ENCODE results near the gene PLAGL1.
"Not testable (repeated sequence)": the region's sequence is repeated elsewhere in the genome, so short reads cannot be mapped to it uniquely, and the experiment has no call there.

Gene PLAGL1, protein sequence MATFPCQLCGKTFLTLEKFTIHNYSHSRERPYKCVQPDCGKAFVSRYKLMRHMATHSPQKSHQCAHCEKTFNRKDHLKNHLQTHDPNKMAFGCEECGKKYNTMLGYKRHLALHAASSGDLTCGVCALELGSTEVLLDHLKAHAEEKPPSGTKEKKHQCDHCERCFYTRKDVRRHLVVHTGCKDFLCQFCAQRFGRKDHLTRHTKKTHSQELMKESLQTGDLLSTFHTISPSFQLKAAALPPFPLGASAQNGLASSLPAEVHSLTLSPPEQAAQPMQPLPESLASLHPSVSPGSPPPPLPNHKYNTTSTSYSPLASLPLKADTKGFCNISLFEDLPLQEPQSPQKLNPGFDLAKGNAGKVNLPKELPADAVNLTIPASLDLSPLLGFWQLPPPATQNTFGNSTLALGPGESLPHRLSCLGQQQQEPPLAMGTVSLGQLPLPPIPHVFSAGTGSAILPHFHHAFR

DNA sequence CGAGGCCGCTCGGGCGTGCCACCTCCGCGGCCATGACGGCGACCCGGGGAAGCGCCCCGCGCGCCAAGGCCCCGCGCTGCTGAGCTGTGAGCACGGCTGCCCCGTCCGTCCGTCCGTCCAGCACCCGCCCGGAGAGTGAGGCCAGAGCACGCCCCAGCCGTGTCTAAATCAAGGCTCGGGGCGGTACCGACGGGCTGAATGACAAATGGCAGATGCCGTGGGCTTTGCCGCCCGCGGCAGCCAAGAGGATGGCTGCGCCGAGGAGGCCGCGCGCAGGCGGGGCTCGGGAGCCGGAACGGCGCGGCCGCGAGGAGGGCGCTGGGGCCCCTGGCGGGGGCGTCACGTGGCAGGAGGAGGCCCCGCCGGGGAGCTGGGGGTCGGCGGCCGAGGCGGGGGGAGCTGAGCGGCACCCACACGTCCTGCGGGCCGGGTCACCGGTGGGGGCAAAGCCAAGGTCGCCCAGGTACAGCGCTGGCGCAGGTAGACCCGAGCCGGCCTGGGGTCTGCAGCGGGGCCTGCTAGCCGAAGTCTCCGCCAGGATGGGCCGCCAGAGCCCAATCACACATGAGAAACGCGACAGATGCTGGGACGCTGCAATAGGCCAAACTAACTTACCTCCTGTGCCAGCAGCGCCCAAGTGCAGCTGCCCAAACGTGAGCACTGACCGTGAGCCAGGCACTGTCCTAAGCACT, at the start of gene PLAGL1:
TSS of gene PLAGL1 (minus strand) at position 140 of the 692 bp plus-strand sequence. CDS start 60,123 bp downstream, outside the sequence.
- no peak for DNase-seq (ENCODE audit: low read depth)

DNA sequence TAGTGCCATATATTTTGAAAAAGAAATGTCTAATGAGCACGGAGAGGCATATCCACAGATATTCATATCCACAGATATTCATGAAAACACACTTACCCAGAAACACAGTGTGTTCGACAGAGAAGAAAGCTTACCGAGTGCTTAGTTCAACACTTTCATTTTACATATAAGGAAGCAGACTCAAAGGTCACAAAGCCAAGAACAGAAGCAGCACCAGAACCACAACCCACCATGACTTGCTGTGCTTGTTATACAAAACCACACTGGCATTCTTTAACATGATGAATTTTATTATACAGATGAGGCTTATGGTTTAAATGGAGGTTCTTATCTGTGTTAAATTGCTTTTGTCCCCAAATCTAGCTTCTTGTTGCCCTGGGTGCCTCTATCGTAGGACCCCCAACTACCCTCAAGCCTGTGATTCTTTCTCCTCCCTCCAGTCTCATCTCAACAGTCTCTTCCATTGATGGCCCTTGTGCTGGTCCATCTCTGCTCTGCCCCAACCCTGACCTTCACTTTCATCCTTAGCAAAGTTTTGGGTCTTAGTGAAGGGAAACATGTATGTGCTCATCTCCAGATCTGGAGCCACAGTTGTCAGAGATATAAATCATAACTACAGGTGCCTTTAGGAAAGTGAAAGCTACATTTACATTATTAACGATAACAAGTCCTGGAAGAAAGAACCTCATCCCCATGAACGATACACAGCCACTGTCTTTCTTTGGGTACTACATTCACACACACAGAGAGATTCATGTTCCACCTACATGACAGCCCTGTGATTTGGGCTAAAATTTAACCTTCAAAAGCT, 47.3 kb upstream of the PLAGL1 start:
- DNase-seq (ENCODE audit: low read depth): no peak

DNA sequence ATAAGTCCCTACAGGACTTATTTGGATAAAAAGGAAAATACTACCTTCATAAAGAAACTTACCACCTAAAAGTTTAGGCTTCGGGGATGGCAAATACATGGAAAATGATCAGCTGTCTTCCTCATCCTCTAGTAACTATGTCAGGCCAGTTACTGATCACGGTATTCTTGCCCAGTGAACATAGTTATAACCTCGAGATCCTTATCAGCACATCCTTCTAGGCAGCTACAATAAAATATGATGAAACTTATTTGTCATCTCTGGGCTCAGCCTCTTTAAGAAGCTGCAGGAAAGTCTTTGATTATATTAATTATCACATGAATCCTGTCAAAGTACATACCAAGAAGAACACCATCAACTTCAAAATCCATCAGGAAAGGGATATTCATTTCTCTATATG, 45.5 kb upstream of the PLAGL1 start:
- no peak for DNase-seq (ENCODE audit: low read depth)

DNA sequence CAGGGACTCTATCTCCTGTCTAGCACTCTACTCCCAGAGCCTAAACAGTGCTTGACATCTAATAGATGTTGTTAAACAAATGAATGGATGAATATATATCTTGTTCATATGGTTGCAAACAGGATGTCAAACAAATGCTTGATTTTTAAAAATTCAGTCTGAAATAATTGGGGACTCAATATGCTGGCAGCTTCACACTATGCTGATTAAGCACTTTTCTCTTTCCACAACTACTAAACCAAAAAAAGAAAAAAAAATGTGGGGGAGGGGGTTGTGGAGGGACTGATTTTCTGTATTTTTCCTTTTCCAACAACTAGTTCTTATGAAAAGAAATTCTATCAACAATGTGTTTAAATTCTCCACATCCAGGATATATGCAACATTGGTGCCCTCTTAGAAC, 44.4 kb upstream of the PLAGL1 start:
- DNase-seq (ENCODE audit: low read depth): no peak

DNA sequence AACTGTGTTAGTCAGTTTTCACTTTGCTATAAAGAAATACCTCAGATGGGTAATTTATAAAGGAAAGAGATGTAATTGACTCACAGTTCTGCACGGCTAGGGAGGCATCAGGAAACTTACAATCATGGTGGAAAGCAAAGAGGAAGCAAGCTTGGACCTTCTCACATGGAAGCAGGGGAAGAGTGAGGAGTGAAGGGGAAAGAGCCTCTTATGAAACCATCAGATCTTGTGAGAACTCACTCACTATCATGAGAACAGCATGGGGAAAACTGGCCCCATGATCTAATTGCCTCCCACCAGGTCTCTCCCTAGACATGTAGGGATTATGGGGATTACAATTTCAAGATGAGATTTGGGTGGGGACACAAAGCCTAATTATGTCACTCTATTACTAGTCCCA, 41.3 kb upstream of the PLAGL1 start:
- no peak for DNase-seq (ENCODE audit: low read depth)

DNA sequence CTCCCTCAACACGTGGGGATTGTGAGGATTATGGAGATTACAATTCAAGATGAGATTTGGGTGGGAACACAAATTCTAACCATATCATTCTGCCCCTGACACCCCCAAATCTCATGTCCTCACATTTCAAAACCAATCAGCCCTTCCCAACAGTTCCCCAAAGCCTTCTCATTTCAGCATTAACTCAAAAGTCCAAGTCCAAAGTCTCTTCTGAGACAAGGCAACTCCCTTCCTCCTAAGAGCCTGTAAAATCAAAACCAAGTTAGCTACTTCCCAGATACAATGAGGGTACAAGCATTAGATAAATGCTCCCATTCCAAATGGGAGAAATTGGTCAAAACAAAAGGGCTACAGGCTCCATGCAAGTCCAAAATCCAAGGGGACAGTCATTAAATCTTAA, 39.6 kb upstream of the PLAGL1 start:
- DNase-seq (ENCODE audit: low read depth): no peak

DNA sequence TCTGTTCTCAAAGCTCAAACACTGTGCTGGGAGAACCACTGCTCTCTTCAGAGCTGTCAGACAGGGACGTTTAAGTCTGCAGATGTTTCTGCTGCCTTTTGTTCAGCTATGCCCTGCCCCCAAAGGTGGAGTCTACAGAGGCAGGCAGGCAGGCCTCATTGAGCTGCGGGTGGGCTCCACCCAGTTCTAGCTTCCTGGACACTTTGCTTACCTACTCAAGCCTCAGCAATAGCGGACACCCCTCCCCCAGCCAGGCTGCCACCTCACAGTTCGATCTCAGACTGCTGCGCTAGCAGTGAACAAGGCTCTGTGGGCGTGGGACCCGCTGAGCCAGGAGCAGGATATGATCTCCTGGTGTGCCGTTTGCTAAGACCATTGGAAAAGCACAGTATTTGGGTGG, 38.6 kb upstream of the PLAGL1 start:
- not testable (repeated sequence) for DNase-seq (ENCODE audit: low read depth)

DNA sequence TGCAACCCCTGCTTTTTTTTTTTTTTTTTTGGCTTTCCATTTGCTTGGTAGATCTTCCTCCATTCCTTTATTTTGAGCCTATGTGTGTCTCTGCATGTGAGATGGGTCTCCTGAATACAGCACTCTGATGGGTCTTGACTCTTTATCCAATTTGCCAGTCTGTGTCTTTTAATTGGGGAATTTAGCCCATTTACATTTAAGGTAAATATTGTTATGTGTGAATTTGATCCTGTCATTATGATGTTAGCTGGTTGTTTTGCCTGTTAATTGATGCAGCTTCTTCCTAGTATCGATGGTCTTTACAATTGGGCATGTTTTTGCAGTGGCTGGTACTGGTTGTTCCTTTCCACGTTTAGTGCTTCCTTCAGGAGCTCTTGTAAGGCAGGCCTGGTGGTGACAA, 36.9 kb upstream of the PLAGL1 start:
- DNase-seq (ENCODE audit: low read depth): not testable (repeated sequence)

DNA sequence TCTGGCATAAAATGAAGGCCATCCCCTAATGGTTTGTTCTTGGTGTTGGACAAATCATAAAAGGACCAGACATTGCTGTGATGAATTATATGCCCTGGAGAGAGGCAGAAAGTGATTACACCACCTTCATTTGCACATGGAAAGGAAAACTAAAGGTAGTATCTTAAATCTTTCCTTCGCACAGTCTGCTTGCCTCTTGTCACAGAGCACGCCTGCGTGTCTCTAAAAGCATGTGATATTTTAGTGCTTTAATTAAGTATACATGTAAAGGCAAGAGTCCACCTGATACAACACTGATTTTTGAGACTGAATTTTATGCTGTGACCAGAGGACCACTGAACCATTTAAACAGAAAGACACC, 28.8 kb upstream of the PLAGL1 start:
- DNase-seq (ENCODE audit: low read depth): no peak

DNA sequence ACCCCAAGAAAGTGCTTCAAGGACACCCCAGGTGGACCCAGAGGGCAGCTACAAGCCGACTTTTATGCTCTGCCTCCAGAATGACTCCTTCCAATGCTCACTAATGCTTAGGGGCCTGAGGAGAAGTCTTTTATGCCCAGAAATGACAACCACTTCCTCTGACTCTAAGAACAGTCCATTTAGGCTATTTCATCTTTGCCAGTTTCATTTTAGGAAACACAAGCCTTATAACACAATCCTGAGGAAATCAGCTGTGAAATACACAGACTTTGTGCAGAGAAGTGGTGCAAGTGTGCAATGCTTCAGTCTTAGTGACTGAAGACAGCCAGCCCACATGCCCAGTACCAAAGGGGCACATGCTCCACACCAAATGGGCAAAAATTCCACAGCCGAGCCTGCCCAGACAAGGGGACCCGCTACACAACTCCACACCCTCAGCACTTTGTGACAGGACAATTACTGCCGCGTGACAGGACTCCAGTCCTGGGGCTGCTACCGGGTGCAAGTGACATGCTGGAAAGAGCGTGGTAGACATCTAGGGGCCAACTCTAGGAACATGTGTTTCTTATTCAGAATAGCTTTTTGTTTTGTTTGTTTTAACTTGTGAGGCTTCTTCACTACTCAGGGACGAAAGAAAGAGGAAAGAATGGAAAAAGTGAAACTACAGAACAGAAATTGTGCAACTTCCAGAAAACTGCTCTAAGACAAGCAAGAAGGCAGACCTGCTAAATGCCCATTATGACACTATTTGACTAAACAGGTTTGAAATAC, 28.2 kb upstream of the PLAGL1 start:
- DNase-seq (ENCODE audit: low read depth): no peak

DNA sequence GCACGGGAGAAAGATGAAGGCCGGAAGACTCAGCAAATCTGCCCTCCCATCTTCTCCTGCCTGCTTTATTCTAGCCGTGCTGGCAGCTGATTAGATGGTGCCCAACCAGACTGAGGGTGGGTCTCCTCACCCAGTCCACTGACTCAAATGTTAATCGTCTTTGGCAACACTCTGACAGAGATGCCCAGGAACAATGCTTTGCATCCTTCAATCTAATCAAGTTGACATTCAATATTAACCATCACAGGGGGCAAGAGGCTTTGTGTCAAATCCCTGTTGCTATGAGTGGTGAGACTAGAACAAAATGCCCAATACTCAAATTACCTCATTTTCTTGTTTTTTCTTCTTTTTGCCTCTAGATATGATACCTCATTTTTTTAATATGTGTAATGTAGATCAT, 27.4 kb upstream of the PLAGL1 start:
- DNase-seq (ENCODE audit: low read depth): no peak

DNA sequence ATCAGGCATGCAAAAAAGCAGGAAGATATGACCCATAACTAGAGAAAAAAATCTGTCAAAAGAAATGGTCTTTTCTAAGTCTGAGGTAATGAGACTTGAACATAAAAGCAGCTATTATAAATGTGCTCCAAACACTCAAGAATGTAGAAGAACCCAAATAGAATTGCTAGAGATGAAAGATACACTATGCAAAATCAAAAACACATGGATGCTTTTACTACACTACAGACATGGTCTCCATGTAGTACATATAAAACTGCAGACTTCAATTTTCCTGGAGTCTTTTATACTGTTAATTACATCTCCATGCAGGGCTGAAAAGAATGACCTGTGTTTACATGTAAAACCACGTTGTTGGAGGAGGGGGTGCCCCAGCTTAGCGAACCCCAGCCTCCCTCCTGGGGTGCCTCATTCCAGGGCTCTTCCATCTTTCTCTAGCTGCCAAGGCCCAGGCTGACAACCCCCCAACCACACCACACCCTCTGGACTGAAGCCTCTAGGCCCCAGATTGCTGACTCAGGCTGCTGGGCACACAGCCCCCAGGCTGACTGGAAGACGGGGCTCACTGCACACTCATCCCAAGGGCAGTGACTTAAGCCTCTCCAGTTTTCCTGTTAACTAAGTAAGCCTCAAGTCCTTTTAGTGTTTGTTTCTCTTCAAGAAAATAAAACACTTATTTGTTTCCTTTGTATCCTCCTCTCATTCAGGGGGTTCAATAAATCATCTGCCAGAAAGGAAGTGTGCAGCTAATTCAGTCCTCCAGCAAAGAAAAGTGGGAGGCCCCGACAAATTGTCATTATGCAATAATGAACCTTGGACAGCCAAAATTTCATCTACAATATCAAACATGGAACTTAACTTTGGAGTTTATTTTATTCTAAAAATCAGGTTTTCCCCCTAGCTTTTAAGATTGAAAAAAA, 26.0 kb upstream of the PLAGL1 start:
- DNase-seq (ENCODE audit: low read depth): no peak

DNA sequence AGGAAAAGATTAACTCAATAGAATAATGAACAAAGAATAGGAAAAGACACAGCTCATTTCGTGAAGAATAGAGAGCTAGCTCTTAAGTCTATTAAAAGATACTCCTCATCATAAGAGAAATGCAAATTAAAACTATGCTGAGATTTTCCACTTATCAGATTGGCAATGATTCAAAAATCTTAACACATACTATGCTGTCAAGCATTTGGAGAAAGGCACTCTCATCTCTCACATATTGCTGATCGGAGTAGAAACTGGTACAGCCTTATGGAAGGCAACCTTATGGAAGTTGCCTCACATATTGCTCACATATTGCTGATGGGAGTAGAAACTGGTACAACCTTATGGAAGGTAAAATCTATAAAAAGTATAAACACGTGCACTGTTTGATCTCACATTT, 21.4 kb upstream of the PLAGL1 start:
- no peak for DNase-seq (ENCODE audit: low read depth)

DNA sequence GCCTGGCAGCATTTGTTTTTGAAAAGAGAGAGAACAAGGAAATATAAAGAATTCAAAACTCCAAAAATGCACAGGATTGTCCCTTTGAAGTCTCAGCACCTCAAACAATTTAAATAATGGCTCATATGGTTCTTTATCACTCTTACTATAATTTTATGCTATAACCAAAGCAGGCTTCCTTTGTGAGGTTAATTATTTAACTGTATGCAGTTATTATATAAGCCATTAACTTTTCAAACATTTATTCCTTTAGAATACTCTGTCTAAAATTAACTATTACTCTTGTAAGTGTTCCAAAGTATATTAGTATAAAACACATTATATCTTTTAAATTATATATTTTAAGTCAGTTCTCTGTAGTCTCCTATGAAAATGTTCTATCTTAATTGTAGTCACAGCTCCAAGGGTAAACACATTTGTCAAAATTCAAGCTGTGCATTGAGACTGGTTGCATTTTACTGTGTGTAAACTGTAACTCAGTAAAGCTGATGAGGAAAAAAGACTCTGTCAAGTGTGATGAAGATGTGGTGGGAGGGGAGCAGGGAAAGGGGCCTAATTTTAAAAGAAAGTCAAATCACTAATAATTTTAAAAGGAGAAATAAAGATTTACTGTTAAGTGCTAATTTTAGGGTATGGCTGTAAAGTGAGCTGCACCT, 20.0 kb upstream of the PLAGL1 start:
- no peak for DNase-seq (ENCODE audit: low read depth)

DNA sequence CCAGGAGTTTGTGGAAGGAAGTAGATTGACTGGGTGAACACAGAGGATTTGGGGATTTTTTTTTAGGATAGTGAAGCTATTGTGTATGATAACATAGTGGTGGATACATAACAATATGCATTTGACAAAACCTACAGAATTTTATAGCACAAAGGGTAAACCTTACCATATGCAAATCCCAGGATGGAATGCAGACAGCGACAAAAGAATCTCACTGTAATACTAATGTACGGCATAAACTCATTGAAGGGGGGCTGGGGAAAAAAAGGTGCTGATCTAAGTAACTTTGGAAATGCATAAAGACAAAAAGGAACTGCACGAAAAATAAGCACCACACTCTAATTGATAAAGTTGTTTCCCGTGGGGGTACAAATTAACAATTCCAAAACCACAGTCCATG, 15.2 kb upstream of the PLAGL1 start:
- no peak for DNase-seq (ENCODE audit: low read depth)

DNA sequence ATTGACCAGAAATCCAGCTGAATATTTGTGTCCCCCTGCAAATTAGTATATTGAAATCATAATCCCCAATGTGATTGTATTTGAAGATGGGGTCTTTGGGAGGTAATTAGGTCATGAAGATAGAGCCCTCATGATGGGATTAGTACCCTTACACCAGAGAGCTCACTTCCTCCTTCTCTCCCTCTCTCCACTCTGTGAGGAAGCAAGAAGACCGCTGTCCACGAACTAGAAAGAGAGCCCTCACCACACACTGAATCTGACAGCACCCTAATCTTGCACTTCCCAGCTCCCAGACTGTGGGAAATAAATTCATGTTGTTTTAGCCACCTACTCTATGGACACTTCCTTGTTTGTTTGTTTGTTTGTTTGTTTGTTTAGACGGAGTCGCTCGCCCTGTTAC, 11.9 kb upstream of the PLAGL1 start:
- no peak for DNase-seq (ENCODE audit: low read depth)

DNA sequence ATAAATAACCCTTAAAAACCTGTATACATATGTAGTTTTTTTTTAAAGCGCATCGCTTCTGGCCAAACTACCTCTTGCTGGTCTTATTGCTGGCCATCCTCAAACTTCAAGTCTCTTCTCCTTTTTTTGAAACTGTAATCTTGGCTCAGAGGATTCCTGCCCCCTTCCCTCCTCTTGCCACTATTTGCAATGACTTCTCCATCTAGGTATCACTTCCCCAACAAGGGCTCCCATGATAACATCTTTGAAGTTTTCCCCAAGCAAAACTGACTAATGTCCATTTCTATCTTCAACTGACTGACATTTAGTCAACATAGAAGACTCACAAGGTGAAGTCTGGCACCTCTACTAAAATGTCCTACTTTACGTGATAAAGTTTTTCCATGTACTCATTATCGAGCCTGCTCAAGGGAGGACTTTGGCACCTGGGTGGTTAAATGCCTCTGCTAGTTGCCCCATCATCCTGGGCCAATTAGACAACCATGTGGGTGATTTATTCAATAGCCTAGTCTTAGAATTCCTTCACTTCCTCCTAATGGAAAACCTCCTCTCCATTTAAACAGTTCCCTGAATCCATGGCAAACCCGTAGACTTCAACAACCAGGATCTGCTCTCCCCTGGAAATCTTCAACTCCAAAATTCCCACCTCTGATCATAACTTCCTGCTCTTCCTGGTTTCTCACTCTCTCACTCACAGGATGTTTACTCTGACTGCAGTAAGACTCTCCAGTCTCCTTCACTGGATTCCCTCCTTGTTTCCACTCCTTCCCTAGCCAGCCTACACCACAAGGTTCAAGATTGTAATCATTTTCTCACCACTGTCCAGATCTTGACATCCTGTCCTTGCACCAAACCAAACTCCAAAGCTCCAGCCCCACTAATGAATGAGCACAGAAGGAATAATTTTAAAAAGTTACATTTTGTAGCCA, 9.4 kb upstream of the PLAGL1 start:
- no peak for DNase-seq (ENCODE audit: low read depth)

DNA sequence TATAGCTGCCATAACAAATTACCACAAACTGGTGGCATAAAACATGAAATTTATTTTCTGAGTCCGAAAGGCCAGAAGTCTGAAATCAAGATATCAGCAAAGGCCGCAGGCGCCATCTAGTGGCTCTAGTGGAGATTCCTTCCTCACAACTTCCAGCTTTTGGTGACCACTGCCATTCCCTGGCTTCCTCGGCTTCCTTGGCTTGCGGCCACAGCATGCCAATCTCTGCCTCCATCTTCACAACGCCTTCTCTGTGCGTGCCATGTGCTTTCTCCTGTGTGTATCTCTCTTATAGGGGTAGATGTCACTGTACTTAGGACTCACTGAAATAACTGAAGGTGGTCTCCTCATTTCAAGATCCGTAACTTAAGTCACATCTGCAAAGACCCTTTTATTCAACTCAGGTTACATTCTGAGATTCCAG, 5.4 kb upstream of the PLAGL1 start:
- DNase-seq (ENCODE audit: low read depth): peak; percentile 43

DNA sequence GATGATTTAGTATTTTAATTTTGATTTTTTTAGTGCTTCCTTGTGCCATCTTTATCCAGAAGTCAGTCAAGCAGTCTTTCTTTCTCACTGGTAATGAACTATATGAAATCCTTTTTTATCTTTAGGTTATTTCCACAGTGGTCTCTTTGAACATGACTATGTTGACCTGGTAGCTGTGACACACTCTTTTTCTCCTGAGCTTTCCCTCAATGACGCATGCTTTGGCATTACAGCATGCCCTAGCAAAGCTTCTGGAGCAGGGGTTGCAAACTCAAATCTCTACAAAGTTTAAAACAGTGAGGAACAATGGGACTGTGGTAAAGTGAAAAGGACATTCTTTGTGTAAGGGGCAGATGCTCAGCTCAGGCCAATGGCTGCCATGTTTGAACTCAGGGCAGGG, 4.5 kb upstream of the PLAGL1 start:
- no peak for DNase-seq (ENCODE audit: low read depth)
